COLO668 (cell line): ENCODE results near the gene MKX.

Experiments
- DNase-seq: peaks from one replicate; lab custom pipeline; 2025; ENCODE audit not compliant: unreplicated experiment; lab: John Stamatoyannopoulos, UW

MKX gene

DNA sequence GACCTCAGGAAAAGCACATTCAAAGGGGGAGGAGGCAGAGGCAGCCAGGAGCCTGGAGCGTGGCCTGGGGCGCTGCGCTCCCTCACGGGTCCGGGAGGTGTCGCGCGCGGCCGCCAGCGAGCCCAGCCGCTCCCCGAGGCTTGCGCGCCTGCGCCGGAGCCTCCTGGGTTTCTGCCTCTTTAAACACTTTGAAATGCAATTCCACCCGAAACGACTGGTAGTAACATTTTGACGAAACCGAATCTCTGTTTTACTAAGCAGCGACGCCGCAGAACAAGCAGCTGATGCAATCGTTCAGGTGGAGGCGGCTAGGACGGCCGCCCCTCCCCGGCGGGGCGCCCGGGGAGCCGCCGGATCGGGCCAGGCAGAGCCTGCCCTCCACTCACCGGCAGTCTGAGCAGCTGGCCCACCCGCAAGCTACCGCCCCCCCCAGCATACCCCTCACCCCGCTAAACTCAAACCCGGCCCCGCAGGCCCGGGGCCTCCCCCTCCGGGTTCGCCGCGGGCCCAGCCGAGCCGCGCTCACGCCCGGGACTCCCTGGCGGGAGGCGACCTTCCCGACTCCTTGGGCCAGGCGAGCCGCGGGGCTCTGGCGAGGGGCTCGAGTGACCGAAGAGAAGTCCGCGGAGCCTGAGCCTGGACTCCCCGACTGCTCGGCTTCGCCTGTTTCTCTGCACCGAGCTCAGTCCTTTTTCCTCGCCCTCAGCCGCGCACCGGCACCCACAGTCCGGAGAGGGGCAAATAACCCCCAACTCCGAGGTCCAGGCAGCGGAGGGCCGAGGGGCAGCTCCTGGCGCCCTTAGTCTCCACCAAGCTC is 3.2 kb downstream of the MKX start:
- DNase-seq = peak; percentile 82

DNA sequence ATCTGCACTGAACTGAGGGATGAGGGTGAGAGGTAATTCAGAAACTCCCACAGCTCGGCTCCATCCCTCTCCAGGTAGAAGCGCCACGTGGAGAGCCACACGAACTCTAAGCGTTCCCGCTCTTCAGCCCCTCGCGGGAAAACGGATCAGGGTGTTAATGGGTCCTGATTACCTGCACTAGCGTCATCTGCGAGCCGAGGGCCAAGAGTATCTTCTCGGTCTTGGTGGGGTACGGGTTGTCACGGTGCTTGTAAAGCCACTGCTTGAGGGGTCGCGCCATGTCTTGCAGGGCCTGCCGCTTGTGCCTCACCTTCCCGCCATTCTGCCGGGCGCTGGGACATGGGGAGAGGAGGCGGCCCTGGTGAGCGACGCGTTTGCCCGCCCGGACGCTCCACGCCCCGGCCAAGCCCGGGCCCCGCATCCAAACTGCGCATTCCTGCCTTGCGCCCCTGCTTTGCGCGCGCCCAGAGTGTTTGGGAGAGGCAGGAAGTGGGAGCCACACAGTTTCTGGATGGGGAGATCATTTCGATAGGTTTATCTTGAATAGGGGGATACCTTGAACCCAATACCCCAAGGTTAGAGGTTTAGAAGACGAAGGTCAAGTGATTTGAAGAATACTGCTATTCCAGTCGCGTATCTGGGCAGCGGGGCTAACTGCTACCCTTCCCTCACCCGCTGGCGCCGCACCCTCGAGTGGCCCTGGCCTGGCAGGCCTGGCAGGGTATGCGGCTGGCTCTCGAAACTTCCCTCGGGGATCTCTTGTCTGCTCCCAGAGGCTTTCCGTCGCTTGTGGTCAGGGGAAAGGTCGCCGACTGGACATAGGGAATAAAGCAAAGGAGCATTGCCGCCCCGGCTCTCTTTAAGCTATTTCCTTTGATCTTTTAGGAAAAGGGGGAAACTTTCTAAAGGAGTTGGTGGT is 4.2 kb downstream of the MKX start:
- no peak for DNase-seq

DNA sequence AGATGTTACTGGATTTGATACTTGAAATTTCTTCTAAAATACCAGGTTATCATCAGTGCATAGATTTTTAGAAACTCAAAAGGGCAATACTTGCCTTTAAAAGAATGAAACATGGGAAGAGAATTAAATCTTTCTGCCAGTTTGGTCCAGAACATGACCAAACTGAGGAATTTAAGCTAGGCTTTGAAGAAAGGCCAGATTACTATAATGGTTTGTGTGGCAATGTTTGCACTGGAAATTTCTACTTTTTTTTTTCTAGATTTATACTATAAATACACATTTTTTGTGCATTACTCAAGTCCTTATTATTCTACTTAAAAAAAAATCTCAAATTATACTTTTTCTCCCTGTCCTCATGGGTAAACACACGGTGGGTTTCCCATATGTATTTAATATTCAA is 9.2 kb downstream of the MKX start:
- DNase-seq = no peak

DNA sequence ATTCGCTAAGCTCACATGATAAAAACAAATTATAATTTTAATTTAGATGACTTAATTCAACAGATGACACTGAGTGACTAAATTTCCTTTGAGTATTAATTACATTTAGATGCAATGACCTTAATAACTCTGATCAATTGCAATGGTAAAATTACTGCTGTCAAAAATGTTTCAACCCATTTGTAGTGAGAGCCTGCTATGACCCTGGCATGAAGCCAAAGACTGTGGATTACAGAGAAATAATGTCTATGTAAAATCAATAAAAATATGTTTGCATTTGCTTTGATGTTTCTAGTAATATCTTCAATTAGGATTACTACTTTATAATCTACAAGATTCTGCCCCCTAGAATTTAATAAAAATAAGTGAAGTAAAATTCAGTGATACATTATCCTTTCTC is 15.6 kb downstream of the MKX start:
- DNase-seq = no peak

DNA sequence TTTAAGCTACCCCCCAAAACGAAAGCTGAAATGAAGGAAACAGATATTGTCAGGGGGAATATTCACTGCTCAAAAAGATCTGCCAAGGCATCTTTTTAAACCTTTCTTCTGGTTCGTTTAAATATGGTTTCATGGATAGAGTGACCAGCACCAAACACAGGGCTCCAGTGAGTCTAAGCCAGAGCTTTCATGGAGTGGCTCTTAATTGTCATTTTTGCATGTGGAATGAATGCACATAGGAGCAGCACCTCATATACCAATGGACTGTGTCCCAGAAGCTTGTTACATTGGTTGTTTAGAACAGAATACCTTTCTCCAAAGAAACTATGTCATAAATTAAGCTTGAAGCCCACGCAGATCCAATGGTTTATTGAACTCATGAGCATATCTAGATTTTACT is 17.3 kb downstream of the MKX start:
- DNase-seq = no peak

DNA sequence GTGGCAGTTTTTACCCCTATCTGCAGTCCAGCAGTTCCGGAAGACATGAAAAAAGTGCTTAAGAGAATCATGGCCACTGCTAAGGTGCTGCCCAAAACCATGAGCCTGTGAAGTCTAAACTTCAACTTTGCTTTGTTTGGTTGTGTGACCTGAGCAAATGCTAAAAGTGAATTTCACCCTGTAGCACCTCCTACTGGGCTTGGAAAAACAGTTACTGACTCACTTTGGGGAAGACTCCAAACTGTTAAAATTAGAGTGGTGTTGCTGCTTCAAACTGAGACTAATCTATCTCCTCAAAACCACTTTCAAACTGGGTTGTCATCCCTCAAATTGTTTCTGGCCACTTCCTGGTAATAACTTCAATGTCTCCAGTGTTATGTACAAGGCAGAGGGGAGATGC is 21.3 kb downstream of the MKX start:
- no peak for DNase-seq

DNA sequence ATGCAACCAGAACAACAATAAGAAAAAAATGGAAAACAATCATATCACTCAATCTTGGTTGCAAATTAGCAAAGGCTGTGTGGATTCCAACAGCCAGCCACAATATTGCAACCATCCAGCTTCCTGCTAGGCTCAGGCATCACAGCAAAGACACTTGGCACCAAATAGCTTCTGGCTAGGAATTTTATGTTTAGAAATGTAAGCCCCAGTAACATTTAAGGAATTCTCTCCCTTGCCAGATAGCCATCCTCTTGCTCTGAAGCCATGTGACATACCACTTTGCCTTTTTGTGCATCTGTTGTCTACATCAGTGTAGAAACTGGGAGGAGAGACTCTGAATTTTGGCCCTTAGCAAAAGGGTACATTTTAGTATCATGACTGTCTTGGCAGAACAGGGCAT is 22.2 kb downstream of the MKX start:
- DNase-seq = no peak

DNA sequence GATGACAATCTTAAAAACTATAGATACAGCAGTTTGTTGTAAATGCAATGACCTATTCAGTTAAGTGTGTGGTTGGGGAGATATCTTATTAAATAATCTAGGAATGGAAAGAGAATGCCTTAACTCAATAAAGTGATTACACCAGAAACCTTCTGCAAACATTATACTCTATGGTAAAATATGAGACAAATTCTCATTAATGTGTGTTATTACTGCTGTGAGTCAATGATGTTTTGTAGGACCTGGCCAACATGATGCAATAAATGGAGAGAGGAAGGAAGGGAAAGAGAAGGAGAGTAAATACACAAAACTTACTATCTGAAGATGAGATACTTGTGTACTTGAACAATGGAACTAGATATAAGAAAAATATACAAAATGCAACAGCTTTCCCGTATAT is 25.1 kb downstream of the MKX start:
- DNase-seq = no peak

DNA sequence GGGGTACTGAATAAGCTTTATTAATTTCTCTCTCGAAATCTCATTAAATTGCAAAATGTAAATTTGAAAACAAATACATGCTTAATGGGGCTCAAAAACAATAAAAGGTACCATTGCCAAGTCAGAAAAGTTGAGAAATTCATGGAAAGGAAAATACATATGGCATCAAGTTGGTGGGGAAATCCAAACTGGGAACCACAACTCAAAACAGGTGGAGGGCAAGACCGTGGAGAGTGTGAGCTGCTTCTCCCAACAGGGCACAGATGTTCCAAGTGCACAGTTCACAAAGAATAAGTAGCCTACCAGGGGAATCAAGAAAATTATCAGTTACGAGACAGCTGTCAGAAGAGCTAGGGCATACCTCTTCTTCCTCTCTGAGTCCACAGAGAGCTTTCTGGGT is 26.6 kb downstream of the MKX start:
- no peak for DNase-seq

DNA sequence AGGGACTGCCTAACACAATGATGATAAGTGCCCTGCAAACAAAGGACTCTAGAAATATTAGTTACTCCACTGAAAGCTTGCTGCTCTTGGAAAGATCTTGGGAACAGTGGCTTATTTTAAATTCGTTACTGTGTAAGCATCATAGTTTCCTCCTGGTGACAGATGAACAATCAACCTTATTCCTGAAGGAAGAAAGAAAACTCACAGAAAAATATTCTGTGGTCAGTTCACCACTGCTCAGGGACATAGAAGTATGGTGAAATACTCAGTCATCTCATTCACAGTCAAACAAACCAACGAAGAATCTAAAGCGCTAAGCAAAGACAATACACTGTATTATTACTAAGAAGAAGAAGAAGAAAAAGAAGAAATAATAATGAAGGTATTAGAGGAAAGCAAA is 27.8 kb downstream of the MKX start:
- DNase-seq = no peak

DNA sequence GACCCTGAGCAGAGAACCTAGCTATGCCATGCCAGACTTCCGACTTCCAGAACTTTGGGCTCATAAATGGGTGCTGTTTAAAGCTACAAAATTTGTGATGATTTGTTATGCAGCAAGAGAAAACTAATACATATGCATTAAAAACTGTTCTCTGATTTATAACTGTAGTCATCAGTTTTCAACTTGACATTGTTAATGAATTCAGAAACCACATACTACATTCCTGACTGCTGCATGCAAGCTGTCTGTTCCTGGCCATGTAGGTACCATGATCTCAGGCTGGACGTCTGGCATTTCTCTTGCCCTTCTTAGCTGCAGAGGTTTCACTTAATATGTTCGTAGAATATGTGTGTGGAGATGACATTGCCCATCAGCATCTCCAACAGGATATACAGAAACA is 28.4 kb downstream of the MKX start:
- no peak for DNase-seq

DNA sequence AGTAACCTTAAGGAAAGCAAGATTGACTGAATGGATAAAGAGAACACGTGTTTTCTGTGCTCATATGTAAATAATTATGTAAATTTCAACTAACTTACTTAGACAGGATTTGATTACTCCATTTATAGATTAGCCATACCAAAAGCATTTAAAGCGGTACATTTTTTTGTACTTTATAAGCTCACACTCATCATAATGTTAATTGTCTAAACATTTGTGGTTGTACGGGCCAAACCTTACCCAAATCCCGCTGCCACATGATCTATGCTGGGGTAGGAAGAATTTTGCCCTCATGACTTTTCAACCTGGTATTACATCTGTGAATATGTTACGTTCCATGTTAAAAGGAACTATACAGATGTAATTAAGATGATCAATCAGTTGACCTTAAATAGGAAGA is 29.1 kb downstream of the MKX start:
- no peak for DNase-seq

DNA sequence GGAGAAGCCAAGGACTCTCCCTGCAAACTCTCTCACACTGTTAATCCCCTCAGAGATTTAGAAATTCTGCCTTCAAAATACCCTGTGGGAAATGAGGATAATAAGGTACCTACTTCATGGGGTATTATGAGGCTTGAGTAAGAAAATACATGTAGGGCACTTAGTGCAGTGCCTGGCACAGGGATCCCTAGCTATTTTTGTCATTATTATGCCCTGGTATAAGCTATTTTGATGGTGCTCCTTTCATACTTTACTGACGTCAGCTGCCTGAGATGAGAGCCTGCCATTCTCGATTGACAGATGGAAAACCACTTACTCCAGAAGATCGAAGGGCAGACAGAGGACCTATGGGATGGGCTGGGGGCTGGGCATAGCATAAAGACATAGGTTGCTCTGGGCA is 30.1 kb downstream of the MKX start:
- DNase-seq = no peak

DNA sequence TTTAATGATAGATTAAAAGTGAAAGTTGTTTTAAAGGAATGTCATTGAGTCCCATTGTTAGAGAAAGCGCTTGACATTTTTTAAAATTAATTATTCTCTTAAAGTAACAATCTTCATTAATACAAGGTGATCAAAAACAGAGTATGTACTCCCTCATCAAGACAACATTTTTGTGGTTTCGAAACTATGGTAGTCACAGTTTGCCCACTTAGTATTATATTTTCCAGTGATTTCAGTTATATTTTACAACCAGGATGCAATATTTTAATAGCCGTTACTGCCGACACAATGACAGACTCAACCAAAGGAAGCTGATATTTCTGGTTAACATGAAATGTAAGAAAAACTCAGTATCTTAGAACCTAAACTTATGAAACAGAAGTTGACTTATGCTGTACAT is 31.3 kb downstream of the MKX start:
- DNase-seq = no peak

DNA sequence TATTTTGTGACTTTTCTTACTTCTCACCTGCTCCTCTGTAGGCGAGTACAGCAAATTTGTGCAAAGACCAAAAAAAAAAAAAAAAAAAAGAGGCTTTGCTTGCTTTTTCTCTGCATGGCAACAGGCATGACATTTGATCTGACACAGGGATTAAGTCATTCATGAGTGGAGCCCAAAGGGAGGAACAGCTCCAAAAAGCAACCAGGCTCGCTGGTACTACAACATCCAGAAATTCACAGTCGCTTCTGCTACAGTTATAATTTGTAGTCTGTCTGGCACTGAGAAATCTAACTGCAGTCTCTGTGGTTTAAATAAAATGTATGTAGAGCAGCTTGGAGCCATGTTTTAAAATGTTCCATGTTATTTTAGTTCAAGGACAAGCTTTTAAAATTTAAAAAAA is 31.7 kb downstream of the MKX start:
- DNase-seq = no peak

DNA sequence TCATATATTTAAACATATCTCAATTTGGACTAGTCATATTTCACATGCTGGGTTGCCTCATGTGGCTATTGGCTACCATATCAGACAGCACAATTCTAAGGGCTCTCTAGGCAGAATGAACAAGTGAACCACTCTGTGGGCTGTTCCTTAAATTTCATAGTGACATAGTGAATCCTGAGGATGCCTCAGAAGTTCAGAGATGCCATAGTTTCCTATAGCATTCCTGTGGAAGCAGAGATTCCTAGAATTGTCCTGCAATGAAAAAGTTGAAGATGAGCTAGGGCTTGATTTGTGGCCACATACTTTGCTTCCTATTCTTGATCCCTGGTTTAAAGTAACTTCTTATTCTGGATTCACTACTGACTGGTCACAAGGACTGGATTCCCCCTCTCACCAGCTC is 35.6 kb downstream of the MKX start:
- DNase-seq = no peak

DNA sequence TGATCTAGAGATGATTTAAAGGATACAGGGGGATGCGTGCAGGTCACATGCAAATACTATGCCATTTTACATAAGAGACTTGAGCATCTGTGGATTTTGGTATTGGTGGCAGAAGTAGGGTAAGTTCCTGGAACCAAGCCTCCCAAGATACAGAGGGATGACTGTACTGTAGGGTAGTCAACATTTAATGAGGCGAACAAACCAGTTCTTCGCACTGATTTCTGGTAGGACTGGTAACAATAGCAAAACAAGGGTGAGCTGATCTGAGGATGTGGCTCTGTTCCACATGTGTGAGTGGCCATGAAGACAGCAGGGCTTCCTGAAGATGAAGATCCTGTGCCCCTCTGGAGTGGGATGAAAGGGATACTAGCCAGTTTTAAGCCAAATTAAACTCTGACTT is 36.3 kb downstream of the MKX start:
- no peak for DNase-seq

DNA sequence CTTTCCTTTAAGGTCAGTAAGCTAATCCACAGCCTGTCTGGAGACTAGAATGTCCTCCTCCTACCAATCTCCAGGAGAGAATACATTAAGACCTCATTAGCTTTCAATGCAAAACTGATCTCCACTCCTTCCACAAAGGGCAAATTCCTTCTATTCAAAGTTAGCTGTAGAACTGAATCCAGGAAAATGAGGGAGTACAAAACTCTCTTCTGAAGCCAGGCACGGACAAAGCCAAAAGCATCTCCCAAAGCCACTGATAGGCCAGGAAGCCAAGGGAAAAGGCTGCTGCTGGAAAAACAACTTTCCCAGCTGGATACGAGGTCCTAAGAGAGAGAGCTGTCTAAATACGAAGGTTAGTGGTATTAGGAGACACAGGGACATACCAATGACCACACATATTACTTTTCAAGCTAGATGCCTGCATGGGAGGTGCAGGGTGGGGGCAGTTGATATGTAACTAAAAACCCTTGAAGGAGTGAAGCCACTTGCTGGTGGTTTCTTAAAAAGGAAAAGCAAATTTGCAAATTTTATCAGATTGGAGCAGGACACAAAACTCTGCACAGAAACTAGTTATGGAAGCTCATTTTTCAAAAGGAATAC is 43.6 kb downstream of the MKX start:
- no peak for DNase-seq

DNA sequence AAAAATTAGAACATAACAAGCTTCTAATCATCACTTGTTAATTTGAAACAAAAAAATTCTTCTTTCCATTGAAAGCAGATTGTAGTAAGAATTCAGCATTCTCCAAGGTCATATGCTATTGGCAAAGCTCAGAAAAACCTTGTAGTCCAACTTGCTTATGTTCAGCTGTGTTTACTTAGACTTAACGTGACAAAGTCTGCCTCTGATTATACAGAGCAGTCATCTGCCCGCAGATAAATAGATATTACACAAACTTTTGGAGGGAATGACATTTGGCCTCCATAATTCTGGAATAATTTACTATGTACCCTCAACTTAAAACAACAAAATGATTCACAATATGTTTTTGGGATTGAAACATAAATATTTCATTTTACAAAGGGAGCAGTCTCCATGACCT is 45.8 kb downstream of the MKX start:
- DNase-seq = no peak

DNA sequence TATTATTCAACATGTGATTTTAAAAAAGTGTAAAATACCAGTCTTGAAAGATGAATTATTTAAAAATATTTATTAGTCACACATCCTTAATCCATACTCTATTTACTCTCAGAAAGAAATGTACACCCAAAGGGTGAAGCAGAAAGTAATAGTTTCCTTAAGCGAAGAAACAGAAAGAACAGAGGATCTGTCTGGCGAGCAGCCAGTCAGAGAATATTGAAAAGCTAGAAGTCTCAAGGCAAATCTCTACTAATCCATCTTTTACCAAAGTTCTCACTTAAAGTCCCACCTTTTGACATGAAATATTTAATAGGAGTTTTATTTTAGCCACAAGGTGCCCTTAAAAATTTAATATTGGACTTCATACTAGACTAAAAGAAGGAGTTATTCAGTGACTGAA is 46.7 kb downstream of the MKX start:
- DNase-seq = no peak

DNA sequence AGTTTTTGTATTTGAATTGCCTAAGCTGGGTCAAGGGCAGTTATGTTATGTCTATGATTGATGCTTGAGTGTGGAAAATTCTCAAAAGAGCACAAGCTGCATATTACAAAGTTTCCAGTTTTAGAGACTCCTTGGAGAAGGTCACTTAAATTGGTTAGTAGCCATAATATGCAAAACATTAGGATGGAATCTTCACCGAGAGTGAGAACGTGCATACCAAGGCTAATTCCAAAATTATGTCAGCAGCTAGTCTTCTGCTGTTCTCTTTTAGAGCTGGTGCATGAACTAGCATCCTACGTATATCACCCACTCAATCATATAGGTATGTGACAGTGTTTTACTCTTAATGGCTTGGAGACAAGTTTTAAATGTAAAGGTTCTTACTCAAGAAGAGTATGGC is 49.2 kb downstream of the MKX start:
- DNase-seq = no peak

DNA sequence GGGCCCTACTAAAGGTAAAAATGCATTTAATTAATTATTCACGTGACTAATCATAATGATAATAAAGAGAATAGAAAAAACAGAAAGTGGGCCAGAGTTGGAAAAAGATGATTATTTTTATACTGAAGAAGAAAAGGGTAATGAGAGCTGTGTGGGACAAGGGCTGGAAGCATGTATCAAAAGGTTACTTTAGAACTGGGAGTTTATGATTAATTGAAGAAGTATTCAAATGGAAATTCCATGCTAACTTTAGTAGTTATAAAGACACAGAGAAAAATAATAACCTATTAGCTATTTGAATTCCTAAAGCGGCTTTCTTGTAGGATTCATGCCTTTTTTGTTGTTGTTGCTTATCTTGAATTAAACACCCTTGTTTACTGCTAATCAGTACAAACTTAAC is 49.9 kb downstream of the MKX start:
- no peak for DNase-seq
